ENCODE measurements around the gene BEGAIN. TPM values are rescaled to one million over a fixed set of nuclear protein-coding genes. Genes with fewer than 3 reads are reported as not detected.

BEGAIN gene
- total RNA-seq, 2 experiments from 2014 or later, result 5.9 to 6.6 TPM

GRCh38 chr14:100573757-100574641, 13.2 kb downstream of the BEGAIN start:
- no peak overlapping the region for H3K27ac Mint-ChIP-seq
- H3K4me3 Mint-ChIP-seq, result no peak overlapping the region
- no peaks in the 10 kb centered on the region for H3K9me3 Mint-ChIP-seq
- peaks cover 6% of the 10 kb centered on the region for H3K4me1 Mint-ChIP-seq
- DNase-seq, result no peak
- peaks cover 28% of the 10 kb centered on the region for H3K27me3 Mint-ChIP-seq
- no peaks in the 10 kb centered on the region for H3K36me3 Mint-ChIP-seq

- Mint-ChIP-seq H3K36me3 (no peaks in the 10 kb centered on the region), H3K4me1 (peaks cover 6% of the 10 kb centered on the region), H3K4me3 (no peak overlapping the region), H3K27ac (no peak overlapping the region), H3K27me3 (peaks cover 28% of the 10 kb centered on the region), H3K9me3 (no peaks in the 10 kb centered on the region)
- no peak for DNase-seq
These were observed 14.0 kb downstream of the BEGAIN start for GRCh38 chr14:100573002-100573756.

GRCh38 chr14:100572543-100572942, 14.7 kb downstream of the BEGAIN start:
- Mint-ChIP-seq H3K27ac (no peak overlapping the region), H3K27me3 (peaks cover 28% of the 10 kb centered on the region), H3K9me3 (no peaks in the 10 kb centered on the region), H3K4me3 (no peak overlapping the region), H3K4me1 (peaks cover 6% of the 10 kb centered on the region), H3K36me3 (no peaks in the 10 kb centered on the region)
- no peak for DNase-seq

GRCh38 chr14:100571837-100572236, 15.4 kb downstream of the BEGAIN start:
- Mint-ChIP-seq H3K4me3 (no peak overlapping the region), H3K9me3 (no peaks in the 10 kb centered on the region), H3K27me3 (peaks cover 33% of the 10 kb centered on the region), H3K4me1 (peaks cover 9% of the 10 kb centered on the region), H3K27ac (no peak overlapping the region), H3K36me3 (no peaks in the 10 kb centered on the region)
- no peak for DNase-seq

- peaks cover 10% of the 10 kb centered on the region for H3K4me1 Mint-ChIP-seq
- no peaks in the 10 kb centered on the region for H3K9me3 Mint-ChIP-seq
- no peak overlapping the region for H3K4me3 Mint-ChIP-seq
- H3K36me3 Mint-ChIP-seq, result no peaks in the 10 kb centered on the region
- no peak for DNase-seq
- no peak overlapping the region for H3K27ac Mint-ChIP-seq
- H3K27me3 Mint-ChIP-seq, result peaks cover 33% of the 10 kb centered on the region
These were observed 16.3 kb downstream of the BEGAIN start for GRCh38 chr14:100570726-100571454.

- Mint-ChIP-seq H3K4me1 (peaks cover 10% of the 10 kb centered on the region), H3K36me3 (no peaks in the 10 kb centered on the region), H3K27me3 (peaks cover 33% of the 10 kb centered on the region), H3K9me3 (no peaks in the 10 kb centered on the region), H3K4me3 (no peak overlapping the region), H3K27ac (no peak overlapping the region)
- no peak for DNase-seq
These were observed 17.4 kb downstream of the BEGAIN start for GRCh38 chr14:100569734-100570286.

GRCh38 chr14:100568998-100569733, 18.1 kb downstream of the BEGAIN start:
- peaks cover 10% of the 10 kb centered on the region for H3K4me1 Mint-ChIP-seq
- H3K4me3 Mint-ChIP-seq, result peak overlapping the region; percentile 18
- peaks cover 33% of the 10 kb centered on the region for H3K27me3 Mint-ChIP-seq
- no peaks in the 10 kb centered on the region for H3K36me3 Mint-ChIP-seq
- no peak for DNase-seq
- H3K27ac Mint-ChIP-seq, result no peak overlapping the region
- no peaks in the 10 kb centered on the region for H3K9me3 Mint-ChIP-seq

- no peak overlapping the region for H3K27ac Mint-ChIP-seq
- H3K4me3 Mint-ChIP-seq, result peak overlapping the region; percentile 10
- peaks cover 10% of the 10 kb centered on the region for H3K4me1 Mint-ChIP-seq
These were observed 18.8 kb downstream of the BEGAIN start for GRCh38 chr14:100568164-100568997.

GRCh38 chr14:100567877-100568163, 19.4 kb downstream of the BEGAIN start:
- H3K27ac Mint-ChIP-seq, result no peak overlapping the region
- no peaks in the 10 kb centered on the region for H3K9me3 Mint-ChIP-seq
- no peaks in the 10 kb centered on the region for H3K36me3 Mint-ChIP-seq
- H3K4me1 Mint-ChIP-seq, result peaks cover 9% of the 10 kb centered on the region
- peaks cover 31% of the 10 kb centered on the region for H3K27me3 Mint-ChIP-seq
- DNase-seq, result no peak
- H3K4me3 Mint-ChIP-seq, result no peak overlapping the region

More at GRCh38 chr14:100568164-100568997, 18.8 kb downstream of the BEGAIN start:
- H3K9me3 Mint-ChIP-seq, result no peaks in the 10 kb centered on the region
- H3K27me3 Mint-ChIP-seq, result peaks cover 33% of the 10 kb centered on the region
- no peaks in the 10 kb centered on the region for H3K36me3 Mint-ChIP-seq
- no peak for DNase-seq

- no peak for DNase-seq
- H3K36me3 Mint-ChIP-seq, result no peaks in the 10 kb centered on the region
- H3K4me1 Mint-ChIP-seq, result peaks cover 4% of the 10 kb centered on the region
These were observed 20.0 kb downstream of the BEGAIN start for GRCh38 chr14:100567009-100567876.

GRCh38 chr14:100566586-100566985, 20.6 kb downstream of the BEGAIN start:
- H3K36me3 Mint-ChIP-seq, result no peaks in the 10 kb centered on the region
- H3K27ac Mint-ChIP-seq, result no peak overlapping the region
- no peaks in the 10 kb centered on the region for H3K9me3 Mint-ChIP-seq
- H3K4me1 Mint-ChIP-seq, result peaks cover 4% of the 10 kb centered on the region
- peaks cover 26% of the 10 kb centered on the region for H3K27me3 Mint-ChIP-seq
- peak overlapping the region; percentile 65 for H3K4me3 Mint-ChIP-seq
- no peak for DNase-seq

More at GRCh38 chr14:100567009-100567876, 20.0 kb downstream of the BEGAIN start:
- Mint-ChIP-seq H3K27ac (no peak overlapping the region), H3K4me3 (peak overlapping the region; percentile 65), H3K27me3 (peaks cover 26% of the 10 kb centered on the region), H3K9me3 (no peaks in the 10 kb centered on the region)

- Mint-ChIP-seq H3K4me3 (no peak overlapping the region), H3K36me3 (no peaks in the 10 kb centered on the region), H3K4me1 (peaks cover 4% of the 10 kb centered on the region), H3K27me3 (peaks cover 23% of the 10 kb centered on the region), H3K27ac (no peak overlapping the region), H3K9me3 (no peaks in the 10 kb centered on the region)
- DNase-seq, result no peak
These were observed 21.1 kb downstream of the BEGAIN start for GRCh38 chr14:100566119-100566518.

- DNase-seq, result no peak
- Mint-ChIP-seq H3K4me3 (no peak overlapping the region), H3K36me3 (no peaks in the 10 kb centered on the region), H3K4me1 (peaks cover 4% of the 10 kb centered on the region), H3K9me3 (no peaks in the 10 kb centered on the region), H3K27ac (no peak overlapping the region), H3K27me3 (peaks cover 18% of the 10 kb centered on the region)
These were observed 21.6 kb downstream of the BEGAIN start for GRCh38 chr14:100565650-100566049.

All from activated naive CD8-positive, alpha-beta T cell treated with anti-CD3 and anti-CD28 coated beads for 36 hours (primary cell).